ENCODE data around the gene KRTAP20-1.

Gene KRTAP20-1

DNA sequence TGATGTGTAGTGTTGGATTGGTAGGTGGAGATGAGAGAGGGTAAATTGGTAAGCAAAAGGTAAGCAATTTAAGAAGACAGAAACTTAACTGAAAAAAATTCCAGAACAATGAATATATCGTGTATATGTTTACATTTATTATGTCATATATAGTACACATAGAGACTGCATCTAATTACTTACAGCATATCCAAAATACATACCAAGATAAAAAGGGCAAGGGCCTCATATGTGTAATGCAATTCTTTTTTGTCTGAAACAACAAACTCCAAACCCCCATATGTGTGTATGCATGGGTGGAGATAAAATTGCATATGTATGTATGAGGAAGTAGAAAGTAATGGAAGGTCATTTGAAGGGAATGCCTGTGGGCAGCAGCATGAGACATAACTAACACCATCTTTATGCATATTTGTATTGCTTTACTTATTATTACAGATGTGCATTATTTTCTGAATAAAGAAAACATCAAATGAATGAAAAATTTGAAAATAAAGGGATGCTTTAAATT is 30.7 kb downstream of the KRTAP20-1 start:
- DNase-seq (ENCODE audit: low read depth): no peak

DNA sequence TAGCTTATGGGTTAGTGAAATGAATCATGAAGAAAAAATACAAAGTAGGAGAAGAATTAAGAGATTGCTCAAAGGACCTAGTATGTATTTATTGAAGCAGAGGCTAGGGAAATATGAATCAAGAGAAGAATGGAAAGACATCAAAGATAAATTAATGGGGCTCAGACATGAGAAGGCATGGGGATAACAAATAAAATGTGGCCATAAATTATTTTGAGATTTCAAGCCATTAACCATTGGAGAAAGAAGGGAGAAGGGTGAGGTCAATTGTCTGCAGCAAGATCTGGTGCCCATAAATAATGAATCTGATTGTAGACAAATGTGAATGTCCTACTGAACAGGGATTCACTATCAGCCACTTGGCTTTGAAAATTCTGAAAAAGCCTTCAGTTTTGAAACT is 36.7 kb downstream of the KRTAP20-1 start:
- DNase-seq (ENCODE audit: low read depth): no peak
